ENCODE data around the gene OSBPL8. TPM values are rescaled to one million over a fixed set of nuclear protein-coding genes. Genes with fewer than 3 reads are reported as not detected.

The OSBPL8 gene
- total and polyA plus RNA-seq, 9 of the 15 experiments (the other 6 are each of a cell fraction or from before 2014, with no cell fraction given), result 17.4 to 82.7 (median 42.8) TPM

GRCh38 chr12:76450690-76451089, 108.9 kb downstream of the OSBPL8 start (continued):
- no peak for TF ChIP-seq E2F8 (IDR thresholded peaks at IDR 0.05; ENCODE audit: low read depth, partially characterized antibody)
- TF ChIP-seq ZNF589 (CRISPR knock-in tag; IDR thresholded peaks at IDR 0.05; ENCODE audit: low read depth), result no peak
- no peak for TF ChIP-seq ATF1 (CRISPR knock-in tag; IDR thresholded peaks at IDR 0.05)
- TF ChIP-seq ATF1 (tag; IDR thresholded peaks at IDR 0.05), result no peak
- no peak for TF ChIP-seq E2F6 (IDR thresholded peaks at IDR 0.05; ENCODE audit: borderline replicate concordance in 1 of 2, extremely low read depth in 1 of 2, insufficient read depth in 1 of 2, insufficient read length in 1 of 2, low read depth in 1 of 2, low read length in 1 of 2, poor library complexity in 1 of 2, severe bottlenecking in 1 of 2)
- peak; percentile 32; the same call in 1 of the 2 replicates for TF ChIP-seq NCOR1 (IDR thresholded peaks at IDR 0.05)
- no peak for TF ChIP-seq OTX1 (CRISPR knock-in tag; IDR thresholded peaks at IDR 0.05)
- no peak for TF ChIP-seq FOXJ3 (CRISPR knock-in tag; IDR thresholded peaks at IDR 0.05)
- TF ChIP-seq ZNF311 (CRISPR knock-in tag; IDR thresholded peaks at IDR 0.05), result no peak
- TF ChIP-seq CBX8 (IDR thresholded peaks at IDR 0.05; ENCODE audit: borderline replicate concordance, extremely low read depth, low read depth, low read length, poor library complexity, severe bottlenecking), result no peak
- no peak for TF ChIP-seq ILK (tag; IDR thresholded peaks at IDR 0.05; ENCODE audit: borderline replicate concordance, low read depth)
- TF ChIP-seq KLF13 (tag; IDR thresholded peaks at IDR 0.05; ENCODE audit: borderline replicate concordance, low read depth), result no peak
- no peak for TF ChIP-seq CREM (IDR thresholded peaks at IDR 0.05; ENCODE audit: low read depth)
- TF ChIP-seq SMC3 (conservative IDR thresholded peaks at IDR 0.05; ENCODE audit: insufficient read depth, low read depth, low read length), result no peak
- no peak for TF ChIP-seq ZNF695 (CRISPR knock-in tag; IDR thresholded peaks at IDR 0.05)
- no peak for TF ChIP-seq NCOA4 (IDR thresholded peaks at IDR 0.05; ENCODE audit: partially characterized antibody)
- TF ChIP-seq TCF7L2 (IDR thresholded peaks at IDR 0.05; ENCODE audit: low read depth, low read length), result no peak
- TF ChIP-seq, protein P1, sequence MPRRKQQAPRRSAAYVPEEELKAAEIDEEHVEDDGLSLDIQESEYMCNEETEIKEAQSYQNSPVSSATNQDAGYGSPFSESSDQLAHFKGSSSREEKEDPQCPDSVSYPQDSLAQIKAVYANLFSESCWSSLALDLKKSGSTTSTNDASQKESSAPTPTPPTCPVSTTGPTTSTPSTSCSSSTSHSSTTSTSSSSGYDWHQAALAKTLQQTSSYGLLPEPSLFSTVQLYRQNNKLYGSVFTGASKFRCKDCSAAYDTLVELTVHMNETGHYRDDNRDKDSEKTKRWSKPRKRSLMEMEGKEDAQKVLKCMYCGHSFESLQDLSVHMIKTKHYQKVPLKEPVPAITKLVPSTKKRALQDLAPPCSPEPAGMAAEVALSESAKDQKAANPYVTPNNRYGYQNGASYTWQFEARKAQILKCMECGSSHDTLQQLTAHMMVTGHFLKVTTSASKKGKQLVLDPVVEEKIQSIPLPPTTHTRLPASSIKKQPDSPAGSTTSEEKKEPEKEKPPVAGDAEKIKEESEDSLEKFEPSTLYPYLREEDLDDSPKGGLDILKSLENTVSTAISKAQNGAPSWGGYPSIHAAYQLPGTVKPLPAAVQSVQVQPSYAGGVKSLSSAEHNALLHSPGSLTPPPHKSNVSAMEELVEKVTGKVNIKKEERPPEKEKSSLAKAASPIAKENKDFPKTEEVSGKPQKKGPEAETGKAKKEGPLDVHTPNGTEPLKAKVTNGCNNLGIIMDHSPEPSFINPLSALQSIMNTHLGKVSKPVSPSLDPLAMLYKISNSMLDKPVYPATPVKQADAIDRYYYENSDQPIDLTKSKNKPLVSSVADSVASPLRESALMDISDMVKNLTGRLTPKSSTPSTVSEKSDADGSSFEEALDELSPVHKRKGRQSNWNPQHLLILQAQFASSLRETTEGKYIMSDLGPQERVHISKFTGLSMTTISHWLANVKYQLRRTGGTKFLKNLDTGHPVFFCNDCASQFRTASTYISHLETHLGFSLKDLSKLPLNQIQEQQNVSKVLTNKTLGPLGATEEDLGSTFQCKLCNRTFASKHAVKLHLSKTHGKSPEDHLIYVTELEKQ (CRISPR knock-in tag; IDR thresholded peaks at IDR 0.05), result no peak
- TF ChIP-seq CBFA2T3 (IDR thresholded peaks at IDR 0.05), result 0 out of 2 replicates have a peak, but pooled peaks have one; percentile 31
- peak; percentile 72 to 77; a peak in 3 of 4 replicates for TF ChIP-seq KDM1A (IDR thresholded peaks at IDR 0.05)
- no peak for TF ChIP-seq LCOR (CRISPR knock-in tag; IDR thresholded peaks at IDR 0.05)
- no peak for TF ChIP-seq FOXJ2 (tag; IDR thresholded peaks at IDR 0.05)
- TF ChIP-seq MED1 (CRISPR knock-in tag; IDR thresholded peaks at IDR 0.05; ENCODE audit: borderline replicate concordance), result no peak
- no peak for TF ChIP-seq NCOA6 (IDR thresholded peaks at IDR 0.05)
